Kidney (tissue), 14 donors: ENCODE data around the gene PLET1. TPM values are rescaled to one million over a fixed set of nuclear protein-coding genes. Genes with fewer than 3 reads are reported as not detected.

ENCODE experiments used
- DNase-seq, 5 donors: peaks; one replicate each; pipeline ENCODE4 v3.0.0-alpha.2; 2013 to 2020
- FAIRE-seq: peaks from 2 replicates; lab custom pipeline; 2012; peaks lifted over from hg19 to GRCh38; lab: Jason Lieb, UNC
- H3K27ac ChIP-seq, 2 donors: one replicate each; pipeline ENCODE4 v1.7.0; 2013; ENCODE audit warnings: low read depth in 2 of 2, low read length in 2 of 2, inconsistent platforms in 1 of 2
- H3K27me3 ChIP-seq: one replicate; pipeline ENCODE4 v1.7.1; 2013; ENCODE audit warnings: low read length, inconsistent platforms; ENCODE audit not compliant: control insufficient read depth, insufficient read depth
- H3K36me3 ChIP-seq, 3 donors: one replicate each; pipeline versions ENCODE4 v1.7.0 to v1.7.1; 2013; ENCODE audit warnings: low read length in 3 of 3, control low read depth in 1 of 3, inconsistent platforms in 1 of 3; ENCODE audit not compliant: insufficient read depth in 3 of 3, control insufficient read depth in 2 of 3
- H3K4me1 ChIP-seq, 3 donors: one replicate each; pipeline versions ENCODE4 v1.7.0 to v1.7.1; 2013; ENCODE audit warnings: low read length in 3 of 3, inconsistent platforms in 1 of 3, low read depth in 1 of 3; ENCODE audit not compliant: control insufficient read depth in 2 of 3, insufficient read depth in 2 of 3
- H3K4me3 ChIP-seq, 3 donors: one replicate each; pipeline versions ENCODE4 v1.7.0 to v1.8.1; 2013; ENCODE audit warnings: low read length in 3 of 3, control low read depth in 1 of 3, inconsistent platforms in 1 of 3
- H3K9ac ChIP-seq, 3 donors: one replicate each; pipeline versions ENCODE4 v1.7.0 to v1.7.1; 2013; ENCODE audit warnings: low read length in 3 of 3, control low read depth in 1 of 3, inconsistent platforms in 1 of 3
- H3K9me3 ChIP-seq, 3 donors: one replicate each; pipeline versions ENCODE4 v1.7.0 to v1.7.1; 2013; ENCODE audit warnings: low read length in 3 of 3, control low read depth in 1 of 3, inconsistent platforms in 1 of 3; ENCODE audit not compliant: control insufficient read depth in 2 of 3, insufficient read depth in 1 of 3
- intact Hi-C: fragments of 100-400 bp; cut with DNase I; formaldehyde crosslinking; loops from one replicate; pipeline ENCODE4 v1.11.1; 2022
- polyA plus RNA-seq: library from polyadenylated mRNA; stranded (reverse); fragments of 350-450 nt; fragmentation: Illumina TruSeq; extraction: RNeasy Lipid Tissue Mini Kit (QIAGEN cat#74804); gene quantifications from one replicate; pipeline ENCODE4 v1.2.3, GENCODE V29; 2014; ENCODE audit warnings: low read depth, low replicate concordance; ENCODE audit not compliant: insufficient read depth
- total RNA-seq: library from RNA; stranded (reverse); fragmentation: NEBNext Ultra II Directional; extraction: Animal tissue kit (Norgen Biotek cat#: 25700); gene quantifications from one replicate; pipeline ENCODE4 v1.2.1, GENCODE V29; 2021
- TF ChIP-seq, protein P1 (sequence below): IDR thresholded peaks from 3 replicates; pipeline ENCODE4 v1.5.1; 2012; ENCODE audit warnings: mild to moderate bottlenecking, moderate library complexity, borderline replicate concordance; ENCODE audit not compliant: insufficient read depth; ENCODE audit errors: extremely low read depth
- donor health status: control.
- donor health status: control.
- donor health status: control.
- donor health status: control.
- donor health status: control.
- donor health status: DM: yes; HTN: yes; CAD: no.
- donor health status: Normal renal cell carcinoma (clear cell type).

The PLET1 gene
- total and polyA plus RNA-seq, 2 donors from 2014 or later = not detected

DNA sequence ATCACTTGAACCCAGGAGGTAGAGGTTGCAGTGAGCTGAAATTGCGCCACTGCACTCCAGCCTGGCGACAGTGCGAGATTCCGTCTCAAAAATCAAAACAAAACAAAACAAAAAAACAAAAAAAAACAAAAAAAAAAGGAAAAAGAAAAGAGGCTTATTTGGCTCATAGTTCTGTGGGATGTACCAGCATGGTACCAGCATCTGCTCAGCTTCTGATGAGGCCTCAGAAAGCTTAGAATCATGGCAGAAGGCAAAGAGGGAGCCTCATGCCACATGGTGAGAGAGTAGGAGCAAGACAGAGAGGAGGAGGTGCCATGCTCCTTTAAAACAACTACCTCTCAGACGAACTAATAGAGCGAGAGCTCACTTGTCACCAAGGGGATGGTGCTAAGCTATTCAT, 45.0 kb downstream of the PLET1 start:
- no peaks in the 10 kb centered on the region for H3K36me3 ChIP-seq
- H3K9ac ChIP-seq = no peak overlapping the region
- H3K4me1 ChIP-seq = peaks cover 0 to 2% (median 0%) of the 10 kb centered on the region in 3 donors
- no peaks in the 10 kb centered on the region for H3K27me3 ChIP-seq
- DNase-seq = no peak
- H3K27ac ChIP-seq = no peak overlapping the region
- no peak overlapping the region for H3K4me3 ChIP-seq
- no peak for FAIRE-seq
- intact Hi-C loops = no loop called here
- no peaks in the 10 kb centered on the region for H3K9me3 ChIP-seq
- TF ChIP-seq, protein P1, sequence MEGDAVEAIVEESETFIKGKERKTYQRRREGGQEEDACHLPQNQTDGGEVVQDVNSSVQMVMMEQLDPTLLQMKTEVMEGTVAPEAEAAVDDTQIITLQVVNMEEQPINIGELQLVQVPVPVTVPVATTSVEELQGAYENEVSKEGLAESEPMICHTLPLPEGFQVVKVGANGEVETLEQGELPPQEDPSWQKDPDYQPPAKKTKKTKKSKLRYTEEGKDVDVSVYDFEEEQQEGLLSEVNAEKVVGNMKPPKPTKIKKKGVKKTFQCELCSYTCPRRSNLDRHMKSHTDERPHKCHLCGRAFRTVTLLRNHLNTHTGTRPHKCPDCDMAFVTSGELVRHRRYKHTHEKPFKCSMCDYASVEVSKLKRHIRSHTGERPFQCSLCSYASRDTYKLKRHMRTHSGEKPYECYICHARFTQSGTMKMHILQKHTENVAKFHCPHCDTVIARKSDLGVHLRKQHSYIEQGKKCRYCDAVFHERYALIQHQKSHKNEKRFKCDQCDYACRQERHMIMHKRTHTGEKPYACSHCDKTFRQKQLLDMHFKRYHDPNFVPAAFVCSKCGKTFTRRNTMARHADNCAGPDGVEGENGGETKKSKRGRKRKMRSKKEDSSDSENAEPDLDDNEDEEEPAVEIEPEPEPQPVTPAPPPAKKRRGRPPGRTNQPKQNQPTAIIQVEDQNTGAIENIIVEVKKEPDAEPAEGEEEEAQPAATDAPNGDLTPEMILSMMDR = no peak

DNA sequence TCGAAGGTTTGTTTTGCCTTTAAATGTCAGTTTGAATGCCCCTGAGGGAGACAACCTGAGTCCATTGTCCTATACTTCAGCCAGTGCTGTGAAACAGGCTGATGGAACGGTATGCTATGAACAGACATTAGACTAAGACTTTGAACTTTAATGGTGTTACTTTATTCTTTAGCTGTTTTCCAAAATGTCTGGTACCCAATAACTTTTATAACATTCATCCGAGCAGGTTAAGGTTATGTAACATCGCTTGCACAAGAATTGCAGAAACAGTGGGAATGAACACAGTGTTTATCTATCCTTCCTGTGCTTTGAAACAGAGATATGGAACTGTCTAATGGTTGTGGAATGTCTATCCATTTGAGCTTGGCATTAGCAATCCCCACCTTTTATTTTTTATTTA, 46.9 kb downstream of the PLET1 start:
- intact Hi-C loops = no loop called here
- TF ChIP-seq, protein P1 = no peak

DNA sequence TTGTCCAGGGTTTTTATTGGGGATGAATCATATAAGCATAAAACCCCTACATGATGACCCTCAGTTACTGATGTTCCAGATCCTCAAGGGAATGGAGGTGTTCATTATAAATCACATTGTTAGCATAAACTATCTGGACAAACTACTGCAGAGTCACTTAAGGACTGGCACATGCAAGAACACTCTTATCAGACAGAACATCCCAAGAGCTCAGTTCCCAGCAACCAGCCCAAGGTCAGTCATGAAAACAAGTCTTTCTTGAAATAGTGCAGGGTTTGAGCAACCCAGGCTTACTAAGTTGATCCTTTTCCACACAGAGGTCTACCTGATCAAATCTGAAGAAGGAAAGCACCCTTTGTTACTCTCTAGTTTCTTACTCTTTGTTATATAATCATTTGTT, 48.0 kb downstream of the PLET1 start:
- Histone ChIP-seq H3K4me1 (no peaks in the 10 kb centered on the region), H3K27ac (no peak overlapping the region), H3K4me3 (no peak overlapping the region), H3K9ac (no peak overlapping the region), H3K36me3 (no peaks in the 10 kb centered on the region), H3K9me3 (no peaks in the 10 kb centered on the region), H3K27me3 (no peaks in the 10 kb centered on the region)
- no peak for FAIRE-seq
- TF ChIP-seq, protein P1 = no peak
- no peak for DNase-seq
- intact Hi-C loops = no loop called here

More for the DNA sequence above, 46.9 kb downstream of the PLET1 start:
- H3K27ac ChIP-seq = no peak overlapping the region
- H3K27me3 ChIP-seq = no peaks in the 10 kb centered on the region
- no peaks in the 10 kb centered on the region for H3K36me3 ChIP-seq
- H3K9ac ChIP-seq = no peak overlapping the region
- DNase-seq (no peak), FAIRE-seq (no peak)
- H3K4me1 ChIP-seq = no peaks in the 10 kb centered on the region
- no peak overlapping the region for H3K4me3 ChIP-seq
- no peaks in the 10 kb centered on the region for H3K9me3 ChIP-seq

DNA sequence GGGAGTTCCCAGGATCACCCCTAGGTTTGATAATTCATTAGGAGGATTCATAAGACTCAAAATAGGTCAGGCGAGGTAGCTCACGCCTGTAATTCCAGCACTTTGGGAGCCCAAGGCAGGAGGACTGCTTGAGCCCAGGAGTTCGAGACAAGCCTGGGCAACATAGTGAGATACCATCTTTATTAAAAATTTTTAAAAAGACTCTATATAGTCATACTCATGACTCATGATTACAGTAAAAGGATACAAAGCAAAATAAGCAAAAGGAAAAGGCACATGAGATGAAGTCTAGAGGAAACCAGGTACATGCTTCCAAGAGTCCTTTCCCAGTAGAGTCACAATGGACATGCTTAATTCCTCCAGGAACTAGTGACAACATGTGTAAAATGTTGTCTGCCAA, 48.4 kb downstream of the PLET1 start:
- Histone ChIP-seq H3K36me3 (no peaks in the 10 kb centered on the region), H3K4me1 (no peaks in the 10 kb centered on the region), H3K9ac (no peak overlapping the region), H3K27ac (no peak overlapping the region), H3K27me3 (no peaks in the 10 kb centered on the region), H3K9me3 (no peaks in the 10 kb centered on the region), H3K4me3 (no peak overlapping the region)
- no peak for FAIRE-seq
- no peak for DNase-seq
- TF ChIP-seq, protein P1 = no peak
- intact Hi-C loops = no loop called here
